PC-3 (cell line): Measurements from ENCODE around the gene CNIH3.

Experiments used
- CTCF ChIP-seq: fragments of 300-600 bp; sonication (generic); conservative IDR thresholded peaks from 2 replicates; pipeline ENCODE4 v1.5.1; 2017; ENCODE audit warnings: antibody characterized with exemption, low read depth, mild to moderate bottlenecking, low read length
- EZH2 ChIP-seq: fragments of 300-600 bp; sonication (generic); IDR thresholded peaks from one replicate; pipeline ENCODE4 v1.6.1; 2017; ENCODE audit warnings: antibody characterized with exemption, mild to moderate bottlenecking, low read length; ENCODE audit not compliant: unreplicated experiment

GRCh38 chr1:224755586-224755985 lies 139.5 kb downstream of the CNIH3 start:
- no peak for TF ChIP-seq CTCF
- TF ChIP-seq EZH2: no peak
